ENCODE data around the gene ADD3.
"Not testable (repeated sequence)": the region's sequence is repeated elsewhere in the genome, so short reads cannot be mapped to it uniquely, and the experiment has no call there.

ADD3 gene

GRCh38 chr10:110040767-110041478 is 33.1 kb downstream of the ADD3 start:
- Histone ChIP-seq H3K4me3 (replicated peaks; ENCODE audit: low read depth, low read length) (no peak overlapping the region), H3K36me3 (ENCODE audit: control insufficient read depth, insufficient read depth, low read length) (no peaks in the 10 kb centered on the region), H3K27me3 (replicated peaks; ENCODE audit: control insufficient read depth, insufficient read depth, low read length) (no peaks in the 10 kb centered on the region)
- no peak for DNase-seq (ENCODE audit: extremely low read depth, insufficient read length)
- no peak for TF ChIP-seq CTCF (IDR thresholded peaks at IDR 0.05; ENCODE audit: insufficient read depth, low read length, poor library complexity, severe bottlenecking)

GRCh38 chr10:110041479-110041829 is 33.7 kb downstream of the ADD3 start:
- H3K4me3 ChIP-seq (replicated peaks; ENCODE audit: low read depth, low read length), result no peak overlapping the region
- DNase-seq (ENCODE audit: extremely low read depth, insufficient read length), result no peak
- no peaks in the 10 kb centered on the region for H3K36me3 ChIP-seq (ENCODE audit: control insufficient read depth, insufficient read depth, low read length)
- H3K27me3 ChIP-seq (replicated peaks; ENCODE audit: control insufficient read depth, insufficient read depth, low read length), result no peaks in the 10 kb centered on the region
- no peak for TF ChIP-seq CTCF (IDR thresholded peaks at IDR 0.05; ENCODE audit: insufficient read depth, low read length, poor library complexity, severe bottlenecking)

- DNase-seq (ENCODE audit: extremely low read depth, insufficient read length), result no peak
- H3K27me3 ChIP-seq (replicated peaks; ENCODE audit: control insufficient read depth, insufficient read depth, low read length), result no peaks in the 10 kb centered on the region
- TF ChIP-seq CTCF (IDR thresholded peaks at IDR 0.05; ENCODE audit: insufficient read depth, low read length, poor library complexity, severe bottlenecking), result no peak
- H3K36me3 ChIP-seq (ENCODE audit: control insufficient read depth, insufficient read depth, low read length), result no peaks in the 10 kb centered on the region
- no peak overlapping the region for H3K4me3 ChIP-seq (replicated peaks; ENCODE audit: low read depth, low read length)
These were observed 34.4 kb downstream of the ADD3 start for GRCh38 chr10:110042181-110042580.

- Histone ChIP-seq H3K4me3 (replicated peaks; ENCODE audit: low read depth, low read length) (no peak overlapping the region), H3K36me3 (ENCODE audit: control insufficient read depth, insufficient read depth, low read length) (no peaks in the 10 kb centered on the region), H3K27me3 (replicated peaks; ENCODE audit: control insufficient read depth, insufficient read depth, low read length) (no peaks in the 10 kb centered on the region)
- DNase-seq (ENCODE audit: extremely low read depth, insufficient read length), result no peak
- no peak for TF ChIP-seq CTCF (IDR thresholded peaks at IDR 0.05; ENCODE audit: insufficient read depth, low read length, poor library complexity, severe bottlenecking)
These were observed 35.1 kb downstream of the ADD3 start for GRCh38 chr10:110042891-110043290.

- Histone ChIP-seq H3K4me3 (replicated peaks; ENCODE audit: low read depth, low read length) (no peak overlapping the region), H3K36me3 (ENCODE audit: control insufficient read depth, insufficient read depth, low read length) (no peaks in the 10 kb centered on the region), H3K27me3 (replicated peaks; ENCODE audit: control insufficient read depth, insufficient read depth, low read length) (no peaks in the 10 kb centered on the region)
- DNase-seq (ENCODE audit: extremely low read depth, insufficient read length), result no peak
- TF ChIP-seq CTCF (IDR thresholded peaks at IDR 0.05; ENCODE audit: insufficient read depth, low read length, poor library complexity, severe bottlenecking), result no peak
These were observed 36.9 kb downstream of the ADD3 start for GRCh38 chr10:110044681-110045080.

GRCh38 chr10:110045772-110046171 is 38.0 kb downstream of the ADD3 start:
- Histone ChIP-seq H3K36me3 (ENCODE audit: control insufficient read depth, insufficient read depth, low read length) (no peaks in the 10 kb centered on the region), H3K27me3 (replicated peaks; ENCODE audit: control insufficient read depth, insufficient read depth, low read length) (no peaks in the 10 kb centered on the region), H3K4me3 (replicated peaks; ENCODE audit: low read depth, low read length) (no peak overlapping the region)
- no peak for DNase-seq (ENCODE audit: extremely low read depth, insufficient read length)
- no peak for TF ChIP-seq CTCF (IDR thresholded peaks at IDR 0.05; ENCODE audit: insufficient read depth, low read length, poor library complexity, severe bottlenecking)

GRCh38 chr10:110048145-110048544 is 40.4 kb downstream of the ADD3 start:
- H3K4me3 ChIP-seq (replicated peaks; ENCODE audit: low read depth, low read length); H3K27me3 ChIP-seq (replicated peaks; ENCODE audit: control insufficient read depth, insufficient read depth, low read length); H3K36me3 ChIP-seq (ENCODE audit: control insufficient read depth, insufficient read depth, low read length); DNase-seq (ENCODE audit: extremely low read depth, insufficient read length): not testable (repeated sequence)

Data from GM06990 (cell line).